ENCODE measurements around the gene SH3BP5.

DNA sequence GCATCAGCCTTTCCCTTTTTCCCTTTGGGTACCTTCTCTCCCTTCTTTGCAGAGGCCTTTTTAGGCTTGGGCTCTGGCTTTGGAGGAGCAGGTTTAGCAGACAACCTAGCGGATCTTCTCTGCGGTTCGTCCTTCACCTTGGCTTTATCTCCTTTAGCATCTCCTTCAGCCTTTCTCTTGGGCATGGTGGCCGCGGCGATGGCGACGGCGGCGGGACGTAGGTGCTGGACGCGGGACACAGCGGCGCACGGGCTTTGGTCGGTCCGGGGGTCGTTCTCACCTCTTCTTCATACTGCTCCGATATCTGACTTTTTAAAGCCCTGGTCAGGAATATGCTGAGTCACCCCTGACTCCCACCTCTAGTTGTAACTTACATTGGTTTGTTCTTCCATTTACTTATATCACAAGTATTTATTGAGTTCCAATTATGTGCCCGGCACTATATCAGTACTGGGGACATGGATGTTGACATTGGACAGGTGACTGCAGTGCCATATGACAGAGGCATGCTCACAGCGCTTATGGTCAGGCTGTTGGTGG, 43.1 kb upstream of the SH3BP5 start:
- TF ChIP-seq EZH2 (IDR thresholded peaks at IDR 0.05; ENCODE audit: low read length, missing control alignments) = no peak
- no peak for TF ChIP-seq CTCF (conservative IDR thresholded peaks at IDR 0.05 in 1 of 2, IDR thresholded peaks at IDR 0.05 in 1 of 2; ENCODE audit: low read depth in 1 of 2, low read length in 2 of 2)

Data from fibroblast of lung (primary cell).